Ishikawa (cell line): ENCODE results near the gene ITGA1.

Source experiments
- MAX ChIP-seq: IDR thresholded peaks from 2 replicates; pipeline ENCODE4 v1.6.1; 2012
- TEAD4 ChIP-seq: IDR thresholded peaks from 2 replicates; pipeline ENCODE4 v1.6.1; 2012
- YY1 ChIP-seq: IDR thresholded peaks from 2 replicates; pipeline ENCODE4 v1.6.1; 2012; ENCODE audit warnings: low read depth

DNA sequence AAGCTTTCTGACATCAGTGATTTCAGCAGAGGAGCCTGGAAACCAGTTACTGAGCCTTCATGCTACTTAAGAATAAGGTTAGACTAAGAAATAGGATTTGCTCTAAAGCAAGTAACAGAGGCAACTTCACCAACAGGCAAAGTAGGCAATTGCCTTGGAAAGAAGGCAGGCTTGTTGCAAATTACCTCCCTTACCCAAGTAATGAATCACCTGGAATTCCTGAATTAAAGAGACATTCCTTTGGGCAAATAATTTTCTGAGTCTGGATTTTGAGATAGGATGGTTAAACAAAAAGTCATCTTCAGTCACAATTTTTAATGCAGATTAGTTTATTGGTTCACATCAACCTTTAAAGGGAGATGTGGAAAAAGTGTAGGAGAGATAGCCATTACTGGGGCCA lies 92.8 kb downstream of the ITGA1 start:
- TF ChIP-seq MAX = no peak
- no peak for TF ChIP-seq YY1
- TF ChIP-seq TEAD4 = no peak
